NCI-H774 (cell line): ENCODE data around the gene FAF2.
A peak's percentile ranks its signal among the peaks of the same experiment; 100 is the strongest.
"Not testable (repeated sequence)": the region's sequence is repeated elsewhere in the genome, so short reads cannot be mapped to it uniquely, and the experiment has no call there.

Experiments used
- DNase-seq: peaks from one replicate; lab custom pipeline; 2025; lab: John Stamatoyannopoulos, UW

FAF2 gene, protein sequence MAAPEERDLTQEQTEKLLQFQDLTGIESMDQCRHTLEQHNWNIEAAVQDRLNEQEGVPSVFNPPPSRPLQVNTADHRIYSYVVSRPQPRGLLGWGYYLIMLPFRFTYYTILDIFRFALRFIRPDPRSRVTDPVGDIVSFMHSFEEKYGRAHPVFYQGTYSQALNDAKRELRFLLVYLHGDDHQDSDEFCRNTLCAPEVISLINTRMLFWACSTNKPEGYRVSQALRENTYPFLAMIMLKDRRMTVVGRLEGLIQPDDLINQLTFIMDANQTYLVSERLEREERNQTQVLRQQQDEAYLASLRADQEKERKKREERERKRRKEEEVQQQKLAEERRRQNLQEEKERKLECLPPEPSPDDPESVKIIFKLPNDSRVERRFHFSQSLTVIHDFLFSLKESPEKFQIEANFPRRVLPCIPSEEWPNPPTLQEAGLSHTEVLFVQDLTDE

DNA sequence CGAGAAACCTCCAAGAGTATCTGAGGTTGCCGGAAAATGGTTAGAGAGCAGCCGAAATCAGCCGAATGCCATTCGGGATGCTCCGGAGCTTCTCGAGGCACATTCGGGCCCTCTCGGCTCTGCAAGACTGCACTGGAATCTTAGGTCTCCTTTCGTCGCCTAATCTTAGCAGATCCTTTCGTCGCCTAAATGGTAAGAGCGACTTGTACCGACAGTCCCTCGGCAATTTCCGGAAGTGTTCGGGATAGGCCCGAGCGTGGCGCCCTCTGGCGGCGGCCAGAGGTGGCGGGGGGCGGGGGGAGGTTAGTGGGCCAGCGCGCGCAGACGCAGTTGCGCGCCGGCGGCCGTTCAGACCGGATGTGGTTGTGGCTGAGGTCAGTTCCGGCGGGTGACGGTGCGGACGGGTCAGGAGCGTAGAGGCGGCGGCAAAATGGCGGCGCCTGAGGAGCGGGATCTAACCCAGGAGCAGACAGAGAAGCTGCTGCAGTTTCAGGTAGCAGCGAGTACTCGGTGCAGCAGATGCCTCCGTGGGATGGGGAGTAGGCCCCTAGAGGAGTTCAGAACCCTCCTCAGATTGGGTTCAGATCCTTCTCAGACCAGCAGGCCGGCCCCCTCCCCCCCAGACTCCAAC, at the start of gene FAF2:
Gene FAF2 (plus strand): TSS at position 408 of the 631 bp plus-strand sequence. CDS start 23 bp downstream, at position 431.
- DNase-seq: peak; percentile 95

DNA sequence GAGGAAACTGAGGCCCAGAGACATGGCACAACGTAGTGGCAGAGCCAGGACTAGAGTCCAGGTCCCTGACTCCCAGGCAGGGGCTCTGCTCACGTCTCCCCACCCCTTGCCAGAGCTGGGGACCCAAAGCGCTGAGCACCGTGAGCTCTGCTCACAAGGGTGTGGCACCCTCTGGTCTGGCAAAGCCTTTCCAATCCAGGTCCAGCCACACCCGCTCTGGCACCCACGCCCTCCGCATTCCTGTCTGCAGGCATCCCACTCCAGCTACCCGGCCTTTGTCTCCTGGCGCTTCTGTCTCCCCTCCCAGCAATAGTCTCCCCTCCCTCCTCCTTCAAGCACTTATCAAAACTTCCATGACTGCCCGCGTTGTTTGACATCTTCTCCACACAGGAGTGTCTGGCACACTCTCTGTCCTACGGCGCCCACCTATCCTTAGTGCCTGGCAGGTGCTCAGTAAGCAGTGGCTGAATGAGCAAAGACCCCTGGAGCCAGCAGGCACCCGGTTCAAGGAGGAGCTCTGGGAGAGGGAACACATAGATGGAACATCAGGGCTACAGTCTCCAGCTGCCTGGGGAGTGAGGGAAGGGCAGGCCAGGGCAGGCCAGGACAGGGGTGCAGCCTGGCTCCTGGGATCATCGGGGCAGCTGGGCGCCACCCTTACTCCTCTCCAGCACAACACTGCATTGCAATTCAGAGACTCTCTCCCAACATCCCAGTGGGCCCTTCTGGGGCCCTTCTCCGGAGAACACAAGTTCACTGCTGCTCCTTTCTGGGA, 47.6 kb upstream of the FAF2 start:
- no peak for DNase-seq

DNA sequence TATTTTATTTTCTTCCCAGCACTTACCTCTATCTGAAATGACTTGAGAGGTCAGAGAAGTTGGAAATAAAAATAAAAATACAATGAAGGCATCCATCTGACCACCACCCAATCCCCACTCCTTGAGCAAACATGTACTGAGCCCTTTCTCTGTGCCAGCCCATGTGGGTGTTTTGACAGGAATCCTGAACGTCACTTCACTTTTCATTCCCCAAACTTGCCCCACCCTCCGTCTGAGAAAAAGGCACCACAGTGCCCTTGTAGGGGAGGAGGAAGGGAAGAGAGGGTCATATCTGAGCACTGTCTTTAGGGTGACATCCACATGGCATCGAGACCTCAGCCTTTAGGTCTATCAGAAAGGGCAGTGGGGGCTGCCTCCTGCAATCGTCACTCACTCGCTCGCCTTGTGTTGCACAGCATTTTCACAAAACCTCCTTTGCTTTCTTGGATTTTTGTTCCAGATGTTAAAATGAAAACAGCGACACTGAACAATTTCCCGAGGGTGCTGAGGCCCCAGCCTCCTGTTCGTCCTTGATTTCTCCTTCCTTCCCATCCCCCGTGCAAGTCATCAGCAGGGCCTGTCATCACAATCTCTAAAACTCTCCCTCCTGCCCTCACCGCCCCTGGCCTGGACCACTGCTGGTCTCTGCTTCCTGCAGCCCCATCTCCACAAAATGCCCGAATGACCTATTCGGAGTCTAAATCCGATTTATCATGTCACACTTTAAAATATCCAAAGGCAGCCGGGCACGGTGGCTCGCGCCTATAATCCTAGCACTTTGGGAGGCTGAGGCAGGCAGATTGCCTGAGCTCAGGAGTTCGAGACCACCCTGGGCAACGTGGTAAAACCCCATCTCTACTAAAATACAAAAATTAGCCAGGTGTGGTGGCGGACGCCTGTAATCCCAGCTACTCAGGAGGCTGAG, 46.6 kb upstream of the FAF2 start:
- DNase-seq: no peak

DNA sequence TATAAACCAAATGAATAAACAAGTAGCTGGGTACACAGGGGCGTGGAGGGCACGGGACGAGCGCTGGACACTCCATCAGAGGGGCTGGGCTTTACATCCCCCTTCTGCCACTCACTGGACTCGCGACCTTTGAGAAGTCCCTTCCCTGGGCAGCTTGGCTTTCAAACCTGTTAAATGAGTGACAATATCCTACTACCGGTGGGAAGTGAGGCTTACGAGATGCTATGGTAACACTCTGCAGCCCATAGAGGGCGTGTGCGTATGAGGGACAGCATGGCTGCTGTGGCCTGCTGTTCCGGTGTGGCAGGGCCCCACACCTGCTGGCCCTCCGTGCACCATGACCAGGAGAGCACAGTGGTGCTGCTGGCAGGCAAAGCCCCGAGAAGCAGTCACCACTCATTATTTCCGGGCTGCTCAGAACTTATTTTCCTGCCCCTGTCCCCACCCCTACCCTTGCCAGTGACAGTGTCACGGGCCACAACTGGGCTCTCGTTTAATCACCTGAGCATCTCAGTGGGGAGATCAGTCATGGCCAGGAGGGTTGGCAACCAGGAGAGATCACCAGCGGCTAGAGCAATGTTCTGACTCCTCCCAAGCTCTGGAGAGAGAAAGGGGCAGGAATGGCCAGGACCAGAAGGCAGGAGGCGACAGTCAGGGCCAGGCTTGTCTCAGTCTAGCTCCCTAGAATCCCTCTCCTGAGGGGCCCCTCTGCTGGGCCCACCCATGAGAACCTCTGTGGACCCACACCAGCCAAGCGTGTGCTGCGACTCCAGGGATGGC, 42.3 kb upstream of the FAF2 start:
- no peak for DNase-seq

DNA sequence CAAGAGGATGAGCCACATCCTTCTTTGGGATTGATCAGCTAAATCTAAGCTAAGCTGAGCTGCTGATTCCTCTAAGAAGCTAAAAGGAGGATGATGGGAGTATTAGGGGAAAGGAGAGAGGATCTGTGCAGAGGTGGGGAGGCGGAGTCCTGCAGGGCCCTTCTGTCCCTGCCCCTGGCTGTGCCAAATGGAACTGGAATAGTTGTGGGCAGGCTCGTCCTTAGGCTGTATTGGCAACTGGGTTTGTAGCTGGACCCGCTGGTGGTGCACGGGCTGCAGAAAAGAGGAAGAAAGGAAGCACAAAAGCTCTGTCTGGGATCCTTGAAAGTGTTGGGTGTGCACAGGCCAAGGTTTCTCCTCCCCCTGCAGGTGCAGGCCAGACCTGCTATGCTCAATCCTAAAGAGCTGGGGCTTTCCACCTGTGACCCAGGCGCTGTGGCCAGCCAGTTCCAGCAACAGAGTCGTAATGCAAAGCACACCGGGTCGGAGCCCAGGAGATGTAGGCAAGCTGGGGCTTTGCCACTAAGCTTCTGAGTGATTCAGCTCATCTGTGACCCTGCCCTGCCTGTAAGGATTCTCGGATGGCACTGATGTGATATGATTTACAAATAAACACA, 41.6 kb upstream of the FAF2 start:
- no peak for DNase-seq

DNA sequence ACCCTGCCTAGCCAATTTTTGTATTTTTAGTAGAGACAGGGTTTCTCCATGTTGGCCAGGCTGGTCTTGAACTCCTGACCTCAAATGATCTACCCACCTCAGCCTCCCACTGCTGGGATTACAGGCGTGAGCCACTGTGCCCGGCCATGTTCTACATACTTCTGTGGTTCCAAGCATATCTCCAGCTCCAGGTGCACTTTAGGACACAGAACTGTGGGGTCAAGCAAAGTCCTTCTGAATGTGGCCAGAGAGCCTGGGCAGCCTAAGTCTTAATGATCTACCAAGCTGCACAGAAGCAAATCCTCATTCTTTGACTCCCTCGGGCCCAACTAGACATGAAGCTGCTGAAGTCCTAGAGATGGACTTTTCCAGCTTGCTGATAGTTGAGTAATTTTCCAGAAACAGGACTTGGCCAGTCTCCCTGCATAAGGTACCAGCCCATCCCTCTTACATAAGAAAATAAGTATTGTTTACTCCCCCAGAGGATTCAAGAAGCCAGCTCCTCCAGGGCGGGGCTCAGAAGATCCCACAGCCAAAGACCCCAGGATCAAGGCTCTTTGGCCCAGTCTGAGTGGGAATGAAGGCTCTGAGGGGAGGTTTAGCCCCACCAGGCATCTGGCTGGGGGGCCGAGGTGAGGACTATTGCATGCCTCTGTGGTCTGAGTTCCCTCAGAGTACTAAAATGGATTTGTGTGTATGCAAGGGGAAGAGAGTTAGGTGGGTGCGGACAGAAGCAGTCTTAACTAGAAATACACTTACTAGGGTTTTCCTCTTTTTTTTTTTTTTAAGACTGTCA, 40.5 kb upstream of the FAF2 start:
- DNase-seq: no peak

DNA sequence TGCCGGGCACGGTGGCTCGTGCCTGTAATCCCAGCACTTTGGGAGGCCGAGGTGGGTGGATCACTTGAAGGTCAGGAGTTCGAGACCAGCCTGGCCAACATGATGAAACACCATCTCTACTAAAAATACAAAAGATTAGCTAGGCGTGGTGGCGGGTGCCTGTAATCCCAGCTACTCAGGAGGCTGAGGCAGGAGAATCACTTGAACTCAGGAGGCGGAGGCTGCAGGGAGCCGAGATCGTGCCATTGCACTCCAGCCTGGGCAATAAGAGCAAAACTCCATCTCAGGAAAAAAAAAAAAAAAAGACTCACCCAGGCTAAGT, 40.0 kb upstream of the FAF2 start:
- DNase-seq: not testable (repeated sequence)

DNA sequence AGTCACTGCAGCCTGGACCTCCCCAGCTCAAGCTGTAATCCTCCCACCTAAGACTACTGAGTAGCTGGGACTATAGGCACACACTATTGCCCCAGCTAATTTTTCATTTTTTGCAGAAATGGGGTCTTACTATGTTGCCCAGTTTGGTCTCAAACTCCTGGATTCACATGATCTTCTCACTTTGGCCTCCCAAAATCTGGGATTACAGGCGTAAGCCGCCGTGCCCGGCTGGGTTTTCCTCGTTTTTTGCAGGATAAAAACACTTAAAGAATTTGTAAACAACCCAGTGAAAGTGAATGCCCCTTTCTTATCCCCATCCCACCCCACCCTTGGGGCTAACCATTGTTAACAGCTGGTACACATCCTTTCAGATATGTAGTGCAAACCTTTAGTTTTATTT, 39.6 kb upstream of the FAF2 start:
- DNase-seq: no peak

DNA sequence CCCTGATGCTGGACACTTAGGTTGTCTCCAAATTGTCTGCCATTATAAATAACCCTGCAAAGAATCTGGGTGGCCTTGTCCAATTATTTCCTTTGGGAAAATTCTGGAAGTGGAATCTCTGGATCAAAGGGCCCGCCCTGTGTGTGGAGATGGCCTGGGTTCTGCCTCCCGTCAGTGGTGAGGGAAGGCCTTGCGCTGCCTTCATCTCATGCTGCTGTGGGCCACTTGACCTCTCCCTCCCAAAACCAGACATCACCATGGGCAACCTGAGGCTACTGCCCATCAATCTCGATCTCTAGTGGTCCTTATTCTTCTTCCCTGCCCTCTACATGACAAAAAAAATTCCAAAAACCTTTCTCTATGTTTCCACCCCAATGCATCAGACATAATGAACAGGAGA, 38.4 kb upstream of the FAF2 start:
- DNase-seq: no peak

DNA sequence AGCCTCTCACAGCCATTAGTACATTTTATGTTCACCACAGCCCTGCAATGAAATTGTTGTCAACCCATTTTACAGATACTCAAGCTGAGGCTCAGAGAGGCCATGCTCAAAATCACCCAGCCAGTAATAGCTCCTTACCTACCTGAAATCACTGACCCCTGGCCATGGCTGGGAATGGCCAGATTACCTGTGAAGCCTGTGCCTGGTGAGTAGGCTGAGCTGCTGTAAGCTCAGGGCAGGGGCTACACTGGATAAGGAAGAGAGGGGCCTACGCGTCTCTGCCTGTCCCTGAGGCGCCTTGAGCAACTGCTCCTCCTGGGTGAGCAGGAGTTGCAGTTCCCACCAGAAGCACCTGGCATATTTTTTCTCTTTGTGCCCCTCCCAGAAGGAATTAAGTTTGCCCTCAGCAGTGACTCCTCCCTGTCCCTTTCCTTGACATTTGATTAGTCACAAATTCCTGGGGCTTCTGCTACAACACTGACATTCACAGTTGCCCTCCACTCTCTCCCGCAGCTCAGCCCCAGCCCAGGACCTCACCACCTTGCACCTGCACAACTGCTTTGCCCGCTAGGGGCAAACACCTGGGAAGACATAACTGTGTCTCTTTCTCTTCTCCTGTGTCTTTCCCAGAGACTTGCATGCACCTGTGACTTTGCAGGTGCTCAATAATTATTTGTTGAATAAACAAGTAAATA, 37.6 kb upstream of the FAF2 start:
- no peak for DNase-seq

DNA sequence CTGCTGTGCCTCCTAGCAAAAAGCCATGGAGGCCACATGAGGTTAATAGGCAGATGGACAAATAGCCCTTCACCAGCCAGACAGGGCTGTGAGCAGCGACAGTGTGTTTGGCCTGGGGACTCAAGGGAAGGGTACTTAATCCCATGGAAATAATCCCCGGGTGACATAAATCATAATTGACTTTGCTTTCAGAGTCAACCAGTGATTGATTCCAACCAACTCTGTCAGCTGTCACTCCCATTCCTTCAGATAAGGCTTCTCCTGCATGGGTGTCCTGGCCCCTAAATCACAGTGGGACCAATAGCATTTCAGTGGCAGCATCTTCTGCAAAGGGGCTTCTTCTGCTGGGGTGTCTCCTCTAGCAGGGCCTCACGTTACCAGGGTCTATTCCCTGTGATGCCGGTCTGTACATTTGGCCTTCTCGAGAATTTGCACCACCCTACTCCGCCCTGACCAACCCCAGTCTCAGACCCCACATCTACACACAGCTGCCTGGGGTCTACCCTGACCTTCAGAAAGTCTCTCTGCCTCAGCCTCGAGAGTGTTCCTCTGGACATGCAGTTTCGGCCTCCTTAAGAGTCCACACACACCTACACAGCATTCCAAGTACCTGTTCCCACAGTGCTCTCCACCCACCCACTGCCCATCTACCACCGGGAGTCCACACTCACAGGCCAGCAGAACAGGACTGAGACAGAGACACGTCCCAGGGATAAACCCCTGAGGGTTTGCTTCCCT, 35.5 kb upstream of the FAF2 start:
- DNase-seq: no peak

DNA sequence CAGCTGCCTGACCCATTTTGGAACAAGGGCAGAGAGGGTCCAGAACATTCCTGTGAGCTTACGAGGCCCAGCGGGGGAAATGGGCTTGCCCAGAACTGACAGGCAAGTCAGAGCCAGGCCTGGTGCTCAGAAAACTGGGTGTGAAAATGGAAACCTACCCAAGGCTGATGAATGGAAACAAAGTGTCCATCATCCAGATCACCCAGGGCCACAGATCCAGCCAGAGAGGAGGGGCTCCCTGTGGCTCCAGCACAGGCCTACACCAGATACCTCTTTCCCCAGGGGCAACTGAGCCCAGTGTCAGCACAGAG, 35.0 kb upstream of the FAF2 start:
- no peak for DNase-seq

DNA sequence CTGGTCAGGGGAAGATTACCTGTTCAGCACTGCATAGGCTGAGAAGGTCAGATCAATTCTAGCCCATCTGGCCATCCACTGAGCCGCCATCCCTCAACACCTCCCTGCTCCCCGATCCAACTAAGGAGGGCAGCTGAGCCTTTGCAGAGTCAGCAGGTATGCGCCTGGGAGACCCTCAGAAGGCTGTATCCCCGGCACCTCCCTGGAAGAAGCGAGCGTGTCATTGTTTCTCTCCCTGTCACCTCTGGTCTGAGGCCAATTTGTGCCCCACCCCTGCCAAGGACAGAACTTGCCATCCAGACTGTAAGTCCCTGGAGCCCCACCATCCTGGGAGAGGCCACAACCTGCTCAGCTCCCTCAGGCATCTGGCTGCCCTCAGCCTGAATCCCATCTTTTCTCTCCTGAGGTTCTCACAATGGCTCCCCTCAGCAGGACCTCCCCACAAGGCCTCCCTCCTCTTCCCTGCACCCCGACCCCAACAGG, 34.4 kb upstream of the FAF2 start:
- no peak for DNase-seq

DNA sequence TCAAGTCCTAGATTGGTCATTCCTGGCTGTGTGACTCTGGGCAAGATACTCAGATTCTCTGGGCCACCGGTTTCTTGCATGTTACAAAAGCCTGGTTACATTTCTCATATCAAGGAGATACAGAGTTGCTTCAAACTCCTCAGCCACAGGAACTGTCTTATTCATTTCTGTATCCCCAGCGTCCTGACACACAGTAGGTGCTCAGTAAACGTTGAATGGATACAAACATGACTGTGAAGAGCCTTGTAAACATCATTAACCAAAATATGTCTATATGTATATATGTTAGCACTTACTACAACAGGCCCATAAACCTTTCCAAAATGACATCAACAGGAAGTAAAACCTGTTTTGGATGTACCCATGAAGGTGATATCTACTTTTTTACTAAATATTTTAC, 33.5 kb upstream of the FAF2 start:
- DNase-seq: no peak

DNA sequence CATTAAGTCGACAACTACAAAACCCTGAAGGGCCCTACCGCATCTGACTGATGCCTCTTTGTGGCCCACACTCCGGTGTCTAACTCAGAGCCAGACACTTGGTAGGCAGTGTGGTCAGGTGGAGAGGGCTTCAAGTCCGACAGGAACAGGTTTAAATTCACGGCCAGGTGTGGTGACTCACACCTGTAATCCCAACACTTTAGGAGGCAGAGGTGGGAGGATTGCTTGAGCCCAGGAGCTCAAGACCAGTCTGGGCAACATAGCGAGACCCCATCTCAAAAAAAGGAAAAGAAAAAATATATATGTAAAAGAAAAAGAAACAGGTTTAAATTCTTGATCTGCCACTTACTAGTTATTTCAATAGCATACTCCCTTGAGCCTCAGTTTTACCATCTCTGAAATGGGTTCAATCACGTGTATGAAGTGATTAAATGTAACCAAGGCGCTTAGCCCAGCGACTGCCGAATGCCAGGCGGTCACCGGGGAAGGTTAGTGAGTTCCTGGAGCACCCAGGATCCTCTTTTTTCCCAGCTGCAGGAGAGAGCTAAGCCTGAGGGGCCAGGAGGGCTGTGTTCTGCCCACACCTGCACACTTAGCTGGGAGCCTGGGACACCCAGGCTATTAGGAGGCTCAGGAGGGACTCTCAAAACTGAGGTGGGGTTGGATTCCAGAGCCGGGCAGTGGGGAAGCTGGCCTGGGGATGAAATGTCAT, 32.8 kb upstream of the FAF2 start:
- no peak for DNase-seq

DNA sequence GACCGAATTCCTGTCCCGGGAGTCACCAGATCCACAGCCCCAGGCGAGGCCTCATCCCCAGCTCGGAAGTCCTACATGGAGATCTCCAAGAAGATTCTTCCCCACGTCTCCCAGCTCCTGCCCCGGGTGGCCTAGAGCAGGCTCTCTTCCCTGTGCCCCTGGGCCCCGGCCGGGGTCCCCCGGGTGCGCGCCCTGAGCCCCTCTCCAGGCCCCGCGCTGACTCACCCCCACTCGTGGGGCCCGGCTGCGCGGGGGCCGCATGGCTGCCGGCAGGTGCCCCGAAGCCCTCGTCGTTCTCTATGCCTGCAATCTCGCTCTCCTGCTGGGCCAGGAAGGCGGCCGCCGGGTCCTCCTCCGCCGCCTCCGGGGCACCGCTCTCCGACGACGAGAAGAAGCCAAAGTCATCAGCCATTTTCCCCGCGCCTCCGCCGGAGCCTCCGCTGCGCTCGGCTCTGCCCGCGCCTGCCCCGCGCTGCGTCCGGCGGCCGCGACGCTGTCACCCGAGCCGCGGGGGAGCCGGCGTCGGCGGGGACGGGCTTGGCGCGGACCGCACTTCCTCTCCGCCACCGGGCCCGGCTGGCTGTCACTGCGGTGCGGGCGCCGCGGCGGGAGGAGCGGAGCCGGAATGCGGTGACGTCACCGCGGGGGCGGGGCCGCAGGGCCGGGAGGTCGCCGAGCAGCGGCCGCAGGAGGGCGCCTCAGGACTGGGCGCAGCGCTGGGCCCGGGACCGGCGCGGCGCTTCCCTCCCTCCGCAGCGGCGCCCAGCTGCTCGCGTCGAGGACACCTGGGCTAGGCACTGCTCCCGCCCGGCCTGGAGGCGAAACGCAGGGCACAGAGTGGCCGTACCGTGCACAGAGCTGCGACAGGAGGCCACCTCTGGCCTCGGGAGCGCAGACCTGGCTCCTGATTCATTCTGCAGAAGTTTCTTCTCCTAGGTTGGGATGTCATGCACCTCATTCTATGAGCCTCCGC, 31.9 kb upstream of the FAF2 start, which contains the start of gene CLTB:
Gene CLTB (minus strand): TSS at position 588 of the 973 bp plus-strand sequence. CDS start 176 bp downstream, at position 412.
- peak; percentile 90 for DNase-seq
